ENCODE measurements around the gene CXCL12.

Gene CXCL12

GRCh38 chr10:44330431-44330830, 54.5 kb downstream of the CXCL12 start:
- DNase-seq, result no peak

- DNase-seq, result no peak
Measured at GRCh38 chr10:44327461-44327860, 57.4 kb downstream of the CXCL12 start.

Measured in MV-4-11 (cell line).